HG03378 (cell line): ENCODE data around the gene KCNQ1.

Source experiments
- ATAC-seq: cut with Tn5 transposase; IDR thresholded peaks from one replicate; pipeline ENCODE4 v1.9.1; 2021; ENCODE audit warnings: mild to moderate bottlenecking, moderate library complexity; ENCODE audit not compliant: unreplicated experiment

The KCNQ1 gene

GRCh38 chr11:2770096-2770751, 325.4 kb downstream of the KCNQ1 start:
- no peak for ATAC-seq

- no peak for ATAC-seq
Measured at GRCh38 chr11:2770761-2771301, 326.0 kb downstream of the KCNQ1 start.

- ATAC-seq, result no peak
Measured at GRCh38 chr11:2771758-2772466, 327.1 kb downstream of the KCNQ1 start.

GRCh38 chr11:2772544-2773031, 327.8 kb downstream of the KCNQ1 start:
- no peak for ATAC-seq

GRCh38 chr11:2774173-2775082, 329.6 kb downstream of the KCNQ1 start:
- ATAC-seq, result no peak

- ATAC-seq, result no peak
Measured at GRCh38 chr11:2775083-2775625, 330.3 kb downstream of the KCNQ1 start.

- no peak for ATAC-seq
Measured at GRCh38 chr11:2775626-2776350, 331.0 kb downstream of the KCNQ1 start.

GRCh38 chr11:2776351-2777061, 331.7 kb downstream of the KCNQ1 start:
- no peak for ATAC-seq

- no peak for ATAC-seq
Measured at GRCh38 chr11:2777386-2777785, 332.6 kb downstream of the KCNQ1 start.

GRCh38 chr11:2777871-2778629, 333.2 kb downstream of the KCNQ1 start:
- ATAC-seq, result no peak

- ATAC-seq, result no peak
Measured at GRCh38 chr11:2778630-2779498, 334.1 kb downstream of the KCNQ1 start.

GRCh38 chr11:2779499-2779980, 334.7 kb downstream of the KCNQ1 start:
- ATAC-seq, result no peak

GRCh38 chr11:2779981-2780849, 335.4 kb downstream of the KCNQ1 start:
- no peak for ATAC-seq

- ATAC-seq, result no peak
Measured at GRCh38 chr11:2780850-2781407, 336.1 kb downstream of the KCNQ1 start.

GRCh38 chr11:2781408-2782274, 336.8 kb downstream of the KCNQ1 start:
- no peak for ATAC-seq
